SKM-1 (cell line): ENCODE measurements around the gene LYSMD1.
A peak's percentile ranks its signal among the peaks of the same experiment; 100 is the strongest.

Experiments
- DNase-seq: peaks from one replicate; lab custom pipeline; 2025; ENCODE audit not compliant: unreplicated experiment; lab: John Stamatoyannopoulos, UW

Gene LYSMD1

DNA sequence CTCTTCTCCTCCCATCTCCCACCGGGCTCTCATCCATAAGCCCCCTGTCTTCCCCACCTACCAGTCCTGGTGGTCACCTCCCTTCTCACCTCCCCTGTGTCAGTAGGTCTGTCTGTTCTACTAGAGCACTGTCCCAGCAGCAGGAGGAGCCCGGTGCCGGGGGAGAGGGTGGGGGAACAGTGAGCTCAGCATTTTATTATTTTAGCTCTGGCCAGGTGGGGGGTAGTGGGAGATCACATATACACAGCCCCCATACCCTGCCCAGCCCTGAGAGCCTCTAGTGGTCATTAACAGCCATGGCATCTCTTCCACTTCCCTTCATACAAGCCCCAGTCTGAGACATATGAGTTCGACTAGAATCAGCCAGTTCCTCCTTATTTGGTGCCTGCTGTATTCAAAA is 10.2 kb upstream of the LYSMD1 start, which contains the start of gene TMOD4:
TSS of gene TMOD4 (minus strand) at position 119 of the 400 bp plus-strand sequence. CDS start 1,106 bp downstream, outside the sequence.
- DNase-seq = peak; percentile 67

DNA sequence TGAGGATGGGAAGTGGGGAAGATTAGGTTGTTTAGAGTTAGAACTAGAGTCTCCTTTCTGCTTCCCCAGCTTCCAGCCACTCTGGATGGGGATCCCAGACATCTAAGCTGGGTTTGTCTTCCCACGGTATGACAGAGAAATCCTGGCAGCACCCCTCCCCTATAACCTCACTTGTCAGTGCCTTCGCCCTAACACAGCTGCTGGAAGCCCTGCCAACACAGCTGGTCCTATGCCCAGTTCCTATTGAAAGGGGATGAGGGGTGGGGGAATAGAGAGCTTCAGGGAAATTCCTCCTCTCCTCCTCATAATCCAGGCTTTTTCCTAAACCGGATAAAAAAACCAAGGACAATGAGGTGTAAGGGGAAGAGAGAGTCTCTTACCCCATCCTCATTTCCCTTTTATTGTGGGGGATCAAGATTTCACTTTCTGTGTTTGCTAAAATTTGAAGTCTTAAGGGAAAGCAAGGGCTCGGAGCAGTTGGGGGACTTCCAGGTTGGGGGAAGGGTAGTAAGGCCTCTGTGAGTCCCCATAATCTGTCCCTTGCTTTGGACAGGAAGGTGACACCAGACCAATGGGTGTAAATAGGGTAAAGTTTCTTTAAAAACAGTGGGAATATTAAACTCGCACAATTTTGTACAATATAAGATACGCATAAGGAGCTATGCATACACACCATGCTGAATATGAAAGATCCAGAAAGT is 9.5 kb upstream of the LYSMD1 start:
- DNase-seq = no peak

DNA sequence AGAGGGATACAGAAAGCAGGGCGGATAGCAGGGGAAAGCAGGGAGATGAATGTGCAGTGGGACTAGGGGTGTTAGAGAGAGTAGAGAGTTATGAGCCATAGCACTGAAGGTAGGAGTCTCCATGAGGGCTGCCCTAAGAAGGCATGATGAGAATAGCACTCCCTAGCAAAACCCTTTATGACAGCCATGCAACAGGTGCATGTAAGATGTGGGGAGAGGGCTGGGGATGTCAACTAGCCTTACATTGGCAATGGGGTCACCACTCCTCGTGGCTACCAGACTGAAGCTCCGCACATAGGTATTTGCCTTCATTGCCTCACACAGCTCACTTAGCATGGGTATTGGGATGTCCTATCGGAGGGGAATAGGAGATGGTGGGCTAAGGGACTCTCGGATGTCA is 5.5 kb upstream of the LYSMD1 start:
- DNase-seq = no peak

DNA sequence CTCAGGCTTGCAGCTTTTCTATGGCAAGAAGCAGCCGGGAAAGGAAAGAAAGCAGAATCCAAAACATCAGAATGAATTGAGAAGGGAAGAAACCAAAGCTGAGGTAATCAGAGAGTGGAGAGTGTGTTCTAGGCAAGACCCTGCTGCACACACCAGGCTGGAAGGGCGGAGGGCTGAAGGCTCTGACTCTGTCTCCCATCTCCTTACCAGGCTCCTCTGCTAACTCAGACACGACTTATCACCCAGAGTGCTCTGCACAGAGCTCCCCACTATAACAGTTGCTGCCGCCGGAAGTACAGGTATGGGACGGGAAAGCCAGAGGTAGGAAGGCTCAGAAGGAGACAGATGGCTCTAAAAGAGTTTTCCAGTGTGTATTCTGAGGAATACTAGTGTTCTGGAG is 1.4 kb upstream of the LYSMD1 start:
- no peak for DNase-seq

DNA sequence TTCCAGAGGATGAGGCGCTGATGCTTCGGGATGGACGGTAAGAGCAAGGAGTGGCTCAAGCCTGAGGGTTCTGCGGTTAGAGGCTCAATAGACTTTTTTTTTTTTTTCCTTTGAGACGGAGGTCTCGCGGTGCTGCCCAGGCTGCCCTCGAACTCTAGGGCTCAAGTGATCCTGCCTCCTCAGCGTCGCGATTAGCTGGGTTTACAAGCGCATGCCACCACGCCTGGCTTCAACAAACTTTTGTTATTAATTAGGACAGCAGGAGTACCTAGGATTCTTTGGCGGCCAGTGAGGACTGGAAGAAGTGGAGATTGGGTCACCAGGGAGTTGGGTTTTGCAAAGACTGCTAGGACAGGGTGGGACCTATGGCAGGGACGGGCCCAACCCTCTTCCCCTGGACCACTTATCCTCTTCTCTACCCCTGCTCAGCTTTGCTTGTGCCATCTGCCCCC is 829 bp upstream of the LYSMD1 start:
- DNase-seq = no peak

DNA sequence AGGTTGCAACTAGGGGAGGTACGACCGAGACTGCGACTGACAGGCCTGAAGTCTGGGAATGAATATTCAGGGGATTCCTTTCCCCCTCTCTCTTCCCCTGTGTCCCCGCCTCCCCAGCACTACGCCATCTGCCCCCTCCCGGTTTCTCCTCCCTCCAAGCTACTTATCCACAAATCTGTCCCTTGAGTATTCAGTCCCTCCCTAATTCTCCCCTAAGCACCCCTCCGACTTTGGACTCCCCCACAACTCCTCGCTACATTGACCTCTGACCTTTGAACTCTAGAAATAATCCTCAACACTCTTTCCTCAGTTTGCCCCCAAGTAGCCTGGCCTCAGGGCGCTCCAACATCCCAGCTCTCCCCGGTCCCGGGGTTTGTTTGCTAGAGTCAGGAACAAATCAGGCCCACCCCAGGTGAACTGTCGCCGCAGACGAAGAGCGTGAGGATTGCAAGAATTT is 393 bp downstream of the LYSMD1 start:
- DNase-seq = no peak

DNA sequence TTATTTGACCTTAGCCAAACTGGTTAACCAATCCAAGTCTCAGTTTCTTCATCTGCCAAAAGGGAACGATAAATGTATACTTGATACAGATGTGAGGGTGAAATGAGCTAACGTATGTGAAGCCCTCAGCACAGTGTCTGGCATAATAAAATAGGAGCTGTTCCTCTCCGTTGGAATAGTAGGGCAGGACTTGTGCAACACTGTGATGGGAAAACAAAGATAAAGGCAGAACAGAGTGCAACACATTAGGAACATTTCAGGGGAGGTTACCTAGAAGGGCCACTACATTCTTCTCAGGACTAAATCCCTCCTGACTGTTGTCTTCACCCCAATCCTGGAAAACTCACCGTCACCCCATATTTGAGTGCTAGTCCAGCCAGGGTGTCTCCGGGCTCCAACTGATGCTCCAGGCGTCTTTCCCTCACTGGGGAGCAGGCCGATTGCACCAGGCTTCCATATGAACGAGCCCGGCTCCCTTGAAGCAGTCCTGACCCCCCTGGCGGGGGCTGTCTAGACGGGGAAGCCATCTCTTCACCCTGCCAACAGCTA is 896 bp downstream of the LYSMD1 start:
- DNase-seq = no peak

DNA sequence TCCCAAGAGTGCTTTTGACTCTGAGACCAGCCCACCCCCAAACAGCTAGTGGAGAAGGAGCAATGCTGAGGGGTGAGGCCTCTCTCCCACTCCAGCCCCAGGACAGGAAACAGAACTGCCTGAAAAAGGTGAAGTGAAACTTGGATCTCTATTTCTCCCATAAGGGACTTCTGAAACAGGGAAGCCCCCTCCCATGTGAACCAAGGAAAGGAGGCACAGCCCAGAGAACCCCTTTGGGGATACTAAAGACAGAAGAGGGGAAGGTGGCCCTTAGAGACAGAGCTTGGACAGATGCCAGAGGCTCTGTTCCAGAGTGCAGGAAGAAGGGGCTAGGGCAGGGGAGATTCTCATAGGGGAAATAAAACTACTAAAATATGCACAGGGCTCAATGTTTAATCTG is 6.3 kb downstream of the LYSMD1 start:
- DNase-seq = no peak

DNA sequence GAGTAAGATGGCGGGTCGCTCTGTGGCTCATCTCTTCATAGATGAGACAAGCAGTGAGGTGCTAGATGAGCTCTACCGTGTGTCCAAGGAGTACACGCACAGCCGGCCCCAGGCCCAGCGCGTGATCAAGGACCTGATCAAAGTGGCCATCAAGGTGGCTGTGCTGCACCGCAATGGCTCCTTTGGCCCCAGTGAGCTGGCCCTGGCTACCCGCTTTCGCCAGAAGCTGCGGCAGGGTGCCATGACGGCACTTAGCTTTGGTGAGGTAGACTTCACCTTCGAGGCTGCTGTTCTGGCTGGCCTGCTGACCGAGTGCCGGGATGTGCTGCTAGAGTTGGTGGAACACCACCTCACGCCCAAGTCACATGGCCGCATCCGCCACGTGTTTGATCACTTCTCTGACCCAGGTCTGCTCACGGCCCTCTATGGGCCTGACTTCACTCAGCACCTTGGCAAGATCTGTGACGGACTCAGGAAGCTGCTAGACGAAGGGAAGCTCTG is 6.9 kb downstream of the LYSMD1 start:
- peak; percentile 43 for DNase-seq

DNA sequence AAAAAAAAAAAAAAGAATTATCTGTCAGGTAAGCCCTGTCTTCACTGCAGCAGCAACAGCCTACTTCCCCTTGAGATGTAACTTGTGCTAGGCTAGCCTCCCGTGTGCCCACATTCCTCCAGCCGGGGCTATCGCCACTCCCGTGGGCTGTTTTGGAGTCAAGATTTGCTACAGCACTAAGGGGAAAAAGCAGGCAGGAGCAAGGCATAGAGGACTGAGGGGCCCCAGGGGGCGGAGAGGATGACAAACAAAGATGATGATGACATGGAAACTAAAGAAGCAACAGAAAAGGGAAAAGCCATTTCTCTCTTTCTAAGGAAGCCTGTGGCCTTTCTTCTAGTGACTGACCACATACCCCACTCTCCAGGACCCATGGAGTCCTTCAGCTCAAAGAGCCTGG is 7.4 kb downstream of the LYSMD1 start:
- peak; percentile 25 for DNase-seq

DNA sequence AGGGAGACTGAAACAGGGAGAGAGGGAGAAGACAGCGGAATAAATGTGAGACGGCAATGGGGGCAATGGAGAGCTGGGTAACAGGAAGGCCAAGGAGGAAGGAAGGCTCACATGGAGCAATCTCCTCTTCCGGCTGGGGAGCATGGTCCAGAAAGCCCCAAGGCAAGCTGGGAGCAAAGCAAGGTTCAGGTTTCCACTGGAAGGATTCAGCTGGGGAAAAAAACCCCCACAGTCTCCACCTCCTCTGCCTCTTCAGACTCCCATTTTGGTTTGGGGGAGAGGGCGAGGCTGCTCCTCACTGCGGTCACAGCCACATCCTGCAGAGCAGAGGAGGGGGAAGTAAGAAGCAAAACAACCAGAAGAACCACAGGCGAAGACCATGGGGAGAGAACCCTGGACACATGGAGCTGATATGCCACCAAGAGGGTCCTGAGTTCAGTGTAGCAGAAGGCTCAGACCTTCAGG is 8.6 kb downstream of the LYSMD1 start:
- peak; percentile 97 for DNase-seq

DNA sequence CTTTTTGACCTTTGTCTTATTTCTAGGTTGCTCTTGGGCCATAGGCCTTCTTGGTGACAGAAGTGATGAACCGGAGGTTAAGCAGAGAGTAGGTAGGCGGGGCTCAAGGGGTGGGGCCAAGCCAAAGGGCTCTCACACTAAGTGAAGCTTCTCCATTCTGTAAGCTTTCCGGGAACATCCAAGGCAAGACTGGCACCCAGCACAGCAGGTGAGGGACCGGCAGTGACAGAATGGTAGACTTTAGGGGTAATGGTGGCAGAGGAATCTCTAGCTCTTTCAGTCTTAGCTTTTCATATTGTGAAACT is 9.2 kb downstream of the LYSMD1 start, which contains the start of gene TNFAIP8L2:
TSS of gene TNFAIP8L2 (plus strand) at position 135 of the 305 bp plus-strand sequence. CDS start 2,049 bp downstream, outside the sequence.
- peak; percentile 88 for DNase-seq

DNA sequence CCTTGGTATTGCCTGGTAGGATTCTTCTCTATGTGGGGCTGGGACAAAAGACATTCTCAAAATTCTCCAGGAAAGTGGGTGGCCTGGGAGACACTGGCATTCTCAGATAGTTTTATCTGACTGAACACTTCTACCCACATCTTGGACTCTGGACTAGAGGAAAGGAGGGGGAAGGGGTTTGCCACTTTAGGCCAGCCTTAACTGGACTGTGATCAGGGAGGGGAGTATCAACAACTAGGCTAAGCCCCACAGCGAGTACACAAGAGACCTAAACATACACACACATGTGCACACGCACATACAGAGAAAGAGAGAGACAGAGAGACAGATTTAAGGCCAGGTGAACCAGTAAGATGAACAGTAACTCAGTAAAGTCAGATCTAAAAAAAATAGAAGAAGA is 18.0 kb downstream of the LYSMD1 start:
- DNase-seq = no peak

DNA sequence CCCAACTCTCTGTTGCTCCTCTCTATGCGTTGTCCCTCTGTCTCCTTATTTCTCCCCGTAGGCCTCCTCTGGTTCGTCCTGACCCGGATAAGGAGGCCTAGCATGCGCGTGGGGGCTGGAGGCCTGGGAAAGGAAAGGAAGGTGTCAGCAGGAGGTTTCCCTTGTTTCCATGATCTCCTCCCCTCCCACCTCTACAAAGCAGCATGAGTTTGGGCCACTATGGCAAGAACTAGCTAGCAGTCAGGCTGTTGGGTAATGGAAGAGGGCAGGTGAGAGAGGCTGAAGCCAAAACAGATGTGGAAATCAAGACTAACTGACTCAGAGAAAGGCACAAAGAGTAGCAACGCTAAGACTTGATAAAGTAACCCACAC is 18.6 kb downstream of the LYSMD1 start:
- no peak for DNase-seq

DNA sequence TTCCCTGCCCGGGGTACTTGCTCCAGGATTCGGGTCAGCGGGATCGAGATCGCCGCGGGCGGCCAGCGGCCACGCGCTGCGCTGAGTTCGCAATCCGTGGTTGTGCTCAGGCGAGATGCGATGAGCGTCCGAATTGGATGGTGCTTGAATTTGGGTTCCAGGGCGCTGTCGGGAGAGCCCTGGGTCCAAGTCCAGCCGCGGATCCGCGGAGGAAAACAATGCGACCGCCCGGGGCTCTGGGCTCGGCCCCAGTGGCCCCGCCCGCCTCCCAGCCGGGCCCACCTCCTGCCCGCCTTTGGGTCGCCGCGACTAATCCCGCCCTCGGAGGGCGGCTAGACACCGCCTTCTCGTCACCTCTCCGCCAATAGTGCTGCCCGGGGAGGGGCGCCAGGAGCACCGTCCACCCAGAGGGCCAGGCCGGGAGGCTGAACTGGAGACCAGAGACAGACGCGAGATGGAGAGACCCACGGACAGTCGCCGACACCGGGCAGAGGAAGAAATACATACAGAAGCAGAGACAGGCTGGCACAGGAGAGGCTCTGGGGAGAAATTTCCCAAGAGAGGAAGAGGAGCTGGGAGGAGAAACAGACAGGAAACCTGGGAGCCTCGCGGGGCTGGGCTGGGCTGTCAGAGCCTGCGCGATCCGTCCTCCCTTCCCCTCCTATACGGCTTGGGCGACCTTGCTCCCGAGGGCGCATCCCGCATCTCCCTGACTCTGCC is 19.1 kb downstream of the LYSMD1 start, which contains the start of gene SEMA6C:
TSS of gene SEMA6C (minus strand) at position 220 of the 720 bp plus-strand sequence. CDS start 4,010 bp downstream, outside the sequence.
- DNase-seq = peak; percentile 98

DNA sequence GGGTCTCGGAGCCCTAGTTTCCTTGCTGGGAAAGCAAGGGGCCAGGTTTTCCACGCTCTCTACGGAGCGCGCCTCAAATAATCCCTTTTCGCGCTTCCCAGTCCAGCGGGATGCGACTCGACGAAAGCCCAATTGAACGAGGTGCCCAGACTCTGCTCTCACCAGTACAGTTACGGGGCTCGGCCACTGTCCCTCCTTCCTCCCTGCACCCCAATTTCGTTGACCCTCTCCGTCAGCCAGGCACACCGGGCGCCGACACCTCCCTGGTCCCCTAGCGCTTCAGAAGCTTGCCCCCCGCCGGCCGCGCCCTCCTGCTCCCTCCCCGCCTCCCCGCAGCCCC is 19.7 kb downstream of the LYSMD1 start:
- DNase-seq = no peak

DNA sequence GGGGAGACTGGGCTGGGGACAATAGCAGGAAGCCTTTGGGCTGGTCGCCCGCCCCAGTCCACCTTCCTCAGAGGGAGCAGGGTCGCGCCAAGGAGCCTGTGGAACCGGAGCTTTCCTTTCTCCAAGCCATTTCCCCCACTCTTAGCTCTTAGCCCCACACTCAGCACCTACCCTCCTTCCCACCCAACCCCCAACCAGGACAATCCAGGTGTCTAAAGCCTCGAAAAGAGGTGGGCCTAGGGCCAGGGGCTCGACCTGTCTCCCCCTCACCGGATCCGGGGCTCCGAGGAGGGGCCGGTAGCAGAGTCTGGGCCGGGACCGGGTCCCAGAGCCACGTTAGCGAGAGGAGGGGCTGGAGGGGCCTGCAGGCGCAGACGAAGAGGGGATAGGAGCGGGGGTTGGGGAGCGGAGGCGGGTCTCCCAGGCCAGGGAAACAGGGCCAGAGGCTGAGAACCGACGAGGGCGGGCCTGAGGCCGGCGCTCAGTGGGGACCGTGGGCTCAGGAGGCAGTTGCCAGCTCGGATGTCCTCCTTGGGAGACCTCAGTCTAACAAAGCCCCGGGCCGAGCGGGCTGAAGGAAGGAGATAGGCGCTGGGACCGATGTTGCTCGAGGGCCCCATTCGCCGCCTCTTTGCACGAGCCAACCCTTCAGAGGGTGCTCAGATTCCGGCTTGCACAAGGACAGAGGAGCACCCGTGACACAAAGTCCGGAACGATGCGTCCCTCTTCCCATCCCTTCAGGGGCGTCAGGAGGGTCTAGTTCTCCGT is 20.2 kb downstream of the LYSMD1 start:
- DNase-seq = no peak

DNA sequence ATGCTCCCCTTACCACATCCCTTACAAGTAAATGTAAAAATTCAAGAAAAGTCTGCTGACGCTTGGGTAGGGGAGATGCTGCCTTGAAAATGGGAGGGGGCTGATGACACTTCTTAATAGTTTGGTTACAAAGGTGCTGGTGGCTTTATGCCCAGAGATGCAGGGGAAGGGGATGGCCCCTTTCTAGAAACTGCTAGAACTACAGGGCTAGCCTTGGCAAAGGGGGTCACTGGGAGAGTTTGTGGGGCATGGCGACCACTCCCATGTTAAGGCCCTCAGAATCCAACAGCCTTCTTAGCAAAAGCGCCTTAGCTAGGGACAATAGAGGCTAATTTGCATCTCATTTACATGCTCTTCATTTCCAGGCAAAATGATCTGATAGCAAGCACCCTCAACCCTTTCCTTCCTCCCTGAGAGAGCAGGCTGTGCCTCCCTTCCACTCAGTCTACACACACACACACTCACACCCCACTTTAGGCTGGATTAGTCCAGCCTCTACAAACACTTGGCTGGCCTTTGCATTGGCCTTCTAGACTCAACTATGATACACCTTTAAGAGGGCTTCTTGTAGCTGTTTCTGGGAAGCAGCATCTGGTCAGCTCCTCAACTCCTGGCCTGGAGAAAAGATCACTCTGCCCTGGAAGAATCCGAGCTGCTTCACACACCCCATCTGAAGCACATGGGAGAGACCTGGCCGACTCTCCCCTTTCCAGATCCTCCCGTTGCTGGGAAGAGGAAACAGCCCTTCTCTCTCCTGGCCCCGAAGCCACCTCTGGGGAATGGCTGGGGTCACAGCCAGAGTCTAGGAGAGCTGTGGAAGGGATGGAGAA is 21.0 kb downstream of the LYSMD1 start:
- DNase-seq = no peak

DNA sequence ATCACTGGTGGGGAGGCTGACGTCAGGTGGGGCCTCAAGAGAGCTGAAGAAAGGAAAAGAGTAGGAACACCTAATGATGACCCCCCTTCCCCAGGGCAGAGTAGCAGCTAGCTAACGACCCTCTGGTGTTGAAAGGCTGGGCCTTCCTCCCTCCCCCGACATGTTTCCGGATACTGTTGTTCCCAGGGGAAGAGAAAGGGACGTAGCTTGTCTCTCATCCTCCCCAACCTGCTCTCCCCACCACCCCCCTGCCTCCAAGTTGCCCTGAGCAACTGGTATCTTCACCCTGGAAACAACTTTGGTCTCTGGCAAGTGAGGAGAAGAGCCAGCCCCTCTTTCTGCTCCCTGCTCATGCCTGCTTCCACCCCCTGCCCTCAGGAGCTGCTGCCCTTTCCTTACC is 21.7 kb downstream of the LYSMD1 start:
- DNase-seq = no peak

DNA sequence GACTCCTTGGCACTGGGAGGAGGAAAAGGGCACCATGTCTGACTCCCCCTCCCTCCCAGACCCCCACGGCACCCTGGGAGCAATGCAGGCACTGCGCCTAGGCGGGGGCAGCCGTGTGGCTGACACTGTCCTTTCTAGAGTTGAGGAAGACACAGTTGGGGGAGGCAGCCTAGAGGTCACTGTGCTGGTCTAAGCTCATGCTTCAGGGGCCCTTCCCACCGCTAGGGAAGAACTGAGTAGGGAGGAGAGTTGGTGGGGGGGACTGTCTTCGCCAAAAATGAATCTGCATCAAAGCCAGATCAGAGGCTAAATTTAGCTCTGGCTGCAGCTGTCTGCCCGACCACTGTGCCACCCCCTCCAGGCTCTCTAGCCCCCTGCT is 22.7 kb downstream of the LYSMD1 start:
- DNase-seq = no peak
